Trophoblast cell (in vitro differentiated cells and primary cell): ENCODE data around the gene NEK2.

ENCODE experiments used
- DNase-seq, 2 donors: peaks; one replicate each; pipeline ENCODE4 v3.0.0-alpha.2; 2016
- H2AFZ ChIP-seq: 2 replicates; pipeline ENCODE4 v1.6.1; 2013; ENCODE audit warnings: low read length, moderate library complexity, mild to moderate bottlenecking; ENCODE audit not compliant: insufficient read depth, poor library complexity
- H2AK5ac ChIP-seq: 2 replicates; pipeline ENCODE4 v1.6.1; 2013; ENCODE audit warnings: mild to moderate bottlenecking, low read length
- H2BK120ac ChIP-seq: 2 replicates; pipeline ENCODE4 v1.6.1; 2013; ENCODE audit warnings: low read length, mild to moderate bottlenecking, moderate library complexity; ENCODE audit not compliant: insufficient read depth, poor library complexity
- H2BK12ac ChIP-seq: 2 replicates; pipeline ENCODE4 v1.6.1; 2013; ENCODE audit warnings: mild to moderate bottlenecking, low read length, moderate library complexity
- H2BK5ac ChIP-seq: 2 replicates; pipeline ENCODE4 v1.6.1; 2013; ENCODE audit warnings: low read length, low read depth, moderate library complexity, mild to moderate bottlenecking; ENCODE audit not compliant: poor library complexity
- H3K14ac ChIP-seq: 2 replicates; pipeline ENCODE4 v1.6.1; 2013; ENCODE audit warnings: mild to moderate bottlenecking, low read length
- H3K18ac ChIP-seq: 2 replicates; pipeline ENCODE4 v1.6.1; 2013; ENCODE audit warnings: mild to moderate bottlenecking, low read length
- H3K23ac ChIP-seq: 2 replicates; pipeline ENCODE4 v1.6.1; 2013; ENCODE audit warnings: low read length
- H3K27ac ChIP-seq: 2 replicates; pipeline ENCODE4 v1.5.1; 2013; ENCODE audit warnings: low read depth, mild to moderate bottlenecking, inconsistent platforms, low read length, moderate library complexity
- H3K27me3 ChIP-seq: 2 replicates; pipeline ENCODE4 v1.6.1; 2013; ENCODE audit warnings: inconsistent platforms, mild to moderate bottlenecking, low read length, moderate library complexity; ENCODE audit not compliant: insufficient read depth
- H3K36me3 ChIP-seq, 2 experiments: 1 replicate in 1 of 2; 2 replicates in 1 of 2; pipeline ENCODE4 v1.6.1; 2013; ENCODE audit warnings: low read length in 2 of 2, mild to moderate bottlenecking in 2 of 2, moderate library complexity in 1 of 2; ENCODE audit not compliant: insufficient read depth in 2 of 2, control insufficient read depth in 1 of 2
- H3K4ac ChIP-seq: 2 replicates; pipeline ENCODE4 v1.6.1; 2013; ENCODE audit warnings: low read depth, mild to moderate bottlenecking, low read length, moderate library complexity
- H3K4me1 ChIP-seq, 2 experiments: 1 replicate in 1 of 2; 2 replicates in 1 of 2; pipeline ENCODE4 v1.6.1; 2013; ENCODE audit warnings: low read length in 2 of 2, mild to moderate bottlenecking in 2 of 2, moderate library complexity in 1 of 2; ENCODE audit not compliant: insufficient read depth in 2 of 2, control insufficient read depth in 1 of 2
- H3K4me2 ChIP-seq: 2 replicates; pipeline ENCODE4 v1.6.1; 2013; ENCODE audit warnings: inconsistent platforms, mild to moderate bottlenecking, low read length, moderate library complexity
- H3K4me3 ChIP-seq: 2 replicates; pipeline ENCODE4 v1.5.1; 2013; ENCODE audit warnings: mild to moderate bottlenecking, low read depth, low read length, inconsistent platforms
- H3K79me1 ChIP-seq: one replicate; pipeline ENCODE4 v1.6.1; 2013; ENCODE audit warnings: low read length
- H3K79me2 ChIP-seq: 2 replicates; pipeline ENCODE4 v1.6.1; 2013; ENCODE audit warnings: low read length, mild to moderate bottlenecking; ENCODE audit not compliant: control insufficient read depth, insufficient read depth, poor library complexity
- H3K9ac ChIP-seq: 2 replicates; pipeline ENCODE4 v1.6.1; 2013; ENCODE audit warnings: mild to moderate bottlenecking, low read length
- H3K9me3 ChIP-seq: 2 replicates; pipeline ENCODE4 v1.6.1; 2013; ENCODE audit warnings: low read depth, mild to moderate bottlenecking, control low read depth, inconsistent platforms, low read length; ENCODE audit not compliant: insufficient read depth
- H4K12ac ChIP-seq: 2 replicates; pipeline ENCODE4 v1.6.1; 2013; ENCODE audit warnings: low read depth, mild to moderate bottlenecking, low read length, moderate library complexity
- H4K8ac ChIP-seq: 2 replicates; pipeline ENCODE4 v1.6.1; 2013; ENCODE audit warnings: low read depth, mild to moderate bottlenecking, low read length, moderate library complexity
- H4K91ac ChIP-seq: one replicate; pipeline ENCODE4 v1.6.1; 2013; ENCODE audit warnings: low read depth, mild to moderate bottlenecking, low read length, moderate library complexity
- WGBS: extraction: QIAGEN DNeasy Blood & Tissue Kit; methylation state at CpG from one replicate; pipeline ENCODE4 v1.1.7; 2013; ENCODE audit warnings: missing lambda C conversion rate; ENCODE audit not compliant: insufficient read length, insufficient coverage; ENCODE audit errors: extremely low coverage; 5-methylcytosine and 5-hydroxymethylcytosine counted together

NEK2 gene

GRCh38 chr1:211648980-211649934 is 26.2 kb downstream of the NEK2 start:
- Histone ChIP-seq H3K36me3 (no peaks in the 10 kb centered on the region), H2AFZ (no peak overlapping the region)

GRCh38 chr1:211648336-211648735 is 27.1 kb downstream of the NEK2 start:
- Histone ChIP-seq H2BK12ac (no peak overlapping the region), H2BK5ac (no peak overlapping the region), H4K91ac (no peak overlapping the region), H3K79me2 (no peaks in the 10 kb centered on the region), H3K9me3 (no peaks in the 10 kb centered on the region), H3K27me3 (no peaks in the 10 kb centered on the region), H2BK120ac (no peak overlapping the region), H3K4me1 (peaks cover 8 to 15% of the 10 kb centered on the region in 2 experiments), H3K4me2 (no peak overlapping the region), H3K27ac (no peak overlapping the region), H3K14ac (no peak overlapping the region), H3K79me1 (peaks cover 4% of the 10 kb centered on the region), H4K12ac (no peak overlapping the region), H2AK5ac (no peak overlapping the region), H3K4me3 (no peak overlapping the region), H4K8ac (no peak overlapping the region), H3K9ac (no peak overlapping the region), H3K18ac (no peak overlapping the region), H3K36me3 (no peaks in the 10 kb centered on the region), H3K4ac (no peak overlapping the region), H2AFZ (no peak overlapping the region), H3K23ac (no peak overlapping the region)
- no CpG with 5 or more reads among the region's 3 CpGs for WGBS
- DNase-seq, result peak; percentile 46 to 82

More at GRCh38 chr1:211648980-211649934, 26.2 kb downstream of the NEK2 start:
- Histone ChIP-seq H3K14ac (no peak overlapping the region), H4K8ac (no peak overlapping the region), H2BK120ac (no peak overlapping the region), H3K9me3 (no peaks in the 10 kb centered on the region), H3K4me3 (no peak overlapping the region), H3K23ac (no peak overlapping the region), H2AK5ac (no peak overlapping the region), H3K79me2 (no peaks in the 10 kb centered on the region), H3K27me3 (no peaks in the 10 kb centered on the region), H3K4ac (no peak overlapping the region), H2BK12ac (no peak overlapping the region), H3K79me1 (peaks cover 4% of the 10 kb centered on the region), H3K27ac (no peak overlapping the region), H3K4me1 (peaks cover 8 to 20% of the 10 kb centered on the region in 2 experiments), H4K12ac (no peak overlapping the region), H3K9ac (no peak overlapping the region), H3K4me2 (no peak overlapping the region), H2BK5ac (no peak overlapping the region), H4K91ac (peak overlapping the region; percentile 19), H3K18ac (no peak overlapping the region)
- DNase-seq, result peak in 1 of 2 donors; percentile 49
- WGBS, result no CpG with 5 or more reads among the region's 9 CpGs

DNA sequence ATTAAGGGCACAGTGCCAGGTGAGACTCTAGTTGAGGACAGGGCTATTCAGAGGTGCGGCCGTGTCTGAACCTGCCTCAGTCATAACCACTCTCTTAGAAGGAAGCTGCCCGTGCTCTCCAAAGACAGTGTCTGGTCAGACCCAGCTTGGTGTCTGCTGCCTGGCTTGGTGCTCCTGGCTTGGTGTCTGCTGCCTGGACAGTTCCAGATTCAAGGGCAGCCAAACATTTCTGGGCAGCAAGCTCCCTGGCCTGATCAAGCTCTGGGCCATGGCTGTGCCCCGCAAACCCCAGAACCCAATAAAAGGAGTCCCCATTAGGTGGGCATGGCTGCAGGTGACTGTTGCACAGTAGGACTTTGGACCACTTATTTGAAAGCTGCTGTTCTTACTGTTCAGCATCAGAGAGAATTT is 27.7 kb downstream of the NEK2 start:
- H4K12ac ChIP-seq, result no peak overlapping the region
- H2AFZ ChIP-seq, result no peak overlapping the region
- no peak overlapping the region for H4K8ac ChIP-seq
- H3K27me3 ChIP-seq, result no peaks in the 10 kb centered on the region
- H3K4me1 ChIP-seq, result peaks cover 8 to 15% of the 10 kb centered on the region in 2 experiments
- H3K27ac ChIP-seq, result no peak overlapping the region
- no peak overlapping the region for H3K4ac ChIP-seq
- peaks cover 4% of the 10 kb centered on the region for H3K79me1 ChIP-seq
- H3K23ac ChIP-seq, result no peak overlapping the region
- no peaks in the 10 kb centered on the region for H3K79me2 ChIP-seq
- peak overlapping the region; percentile 69 for H2BK12ac ChIP-seq
- no peak for DNase-seq
- no peak overlapping the region for H3K4me2 ChIP-seq
- H3K9ac ChIP-seq, result no peak overlapping the region
- H3K18ac ChIP-seq, result peak overlapping the region; percentile 46
- H3K36me3 ChIP-seq, result no peaks in the 10 kb centered on the region
- peak overlapping the region; percentile 56 for H2BK120ac ChIP-seq
- WGBS, result no CpG with 5 or more reads among the region's 4 CpGs
- peak overlapping the region; percentile 66 for H4K91ac ChIP-seq
- no peaks in the 10 kb centered on the region for H3K9me3 ChIP-seq
- H3K4me3 ChIP-seq, result no peak overlapping the region
- H2BK5ac ChIP-seq, result no peak overlapping the region
- H2AK5ac ChIP-seq, result peak overlapping the region; percentile 60
- peak overlapping the region; percentile 64 for H3K14ac ChIP-seq

DNA sequence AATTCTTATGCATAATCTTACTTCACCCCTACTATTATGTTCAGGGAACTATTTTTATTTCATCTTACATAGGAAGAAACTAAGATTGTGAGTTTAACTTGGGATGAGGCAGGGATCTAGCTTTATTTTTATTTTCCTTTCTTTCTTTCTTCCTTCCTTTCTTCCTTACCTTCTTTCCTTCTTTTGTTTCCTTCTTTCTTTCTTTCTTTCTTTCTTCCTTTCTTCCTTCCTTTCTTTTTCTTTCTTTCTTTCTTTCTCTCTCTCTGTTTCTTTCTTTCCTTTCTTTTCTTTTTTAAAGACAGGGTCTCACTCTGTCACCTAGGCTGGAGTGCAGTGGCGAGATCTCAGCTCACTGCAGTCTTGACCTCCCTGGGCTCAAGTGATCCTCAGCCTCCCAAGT is 28.9 kb downstream of the NEK2 start:
- Histone ChIP-seq H3K4me2 (no peak overlapping the region), H4K91ac (no peak overlapping the region), H2AFZ (no peak overlapping the region), H4K8ac (no peak overlapping the region), H3K27ac (no peak overlapping the region), H3K4me3 (no peak overlapping the region), H3K27me3 (no peaks in the 10 kb centered on the region), H3K23ac (no peak overlapping the region), H3K79me1 (peaks cover 4% of the 10 kb centered on the region), H3K9ac (no peak overlapping the region), H3K9me3 (no peaks in the 10 kb centered on the region), H4K12ac (no peak overlapping the region), H3K4ac (no peak overlapping the region), H3K4me1 (peaks cover 8 to 15% of the 10 kb centered on the region in 2 experiments), H3K14ac (no peak overlapping the region), H3K79me2 (no peaks in the 10 kb centered on the region), H3K36me3 (no peaks in the 10 kb centered on the region), H2BK12ac (no peak overlapping the region), H2BK5ac (no peak overlapping the region), H2BK120ac (no peak overlapping the region), H3K18ac (no peak overlapping the region), H2AK5ac (no peak overlapping the region)
- no CpG with 5 or more reads among the region's 1 CpG for WGBS
- DNase-seq, result no peak
